Left lung (tissue), 10 donors: Measurements from ENCODE around the gene SOST. TPM values are rescaled to one million over a fixed set of nuclear protein-coding genes. Genes with fewer than 3 reads are reported as not detected.

Experiments
- ATAC-seq: fragments of 200-7000 bp; cut with Tn5 transposase; one replicate; pipeline ENCODE4 v1.9.1; 2020; ENCODE audit warnings: moderate library complexity
- DNase-seq, 4 donors: peaks; one replicate each; pipeline ENCODE4 v3.0.0-alpha.2; 2013 to 2020
- H3K27ac ChIP-seq, 2 donors: fragments of 200-600 bp; sonication (generic) in 1 of 2; one replicate each; pipeline versions ENCODE4 v1.5.0 to v1.8.0; 2020 to 2021
- H3K27me3 ChIP-seq, 2 donors: fragments of 200-600 bp; sonication (generic) in 1 of 2; one replicate each; pipeline versions ENCODE4 v1.5.0 to v1.8.0; 2020 to 2021
- H3K36me3 ChIP-seq, 2 donors: fragments of 200-600 bp; sonication (generic) in 1 of 2; one replicate each; pipeline versions ENCODE4 v1.5.0 to v1.8.0; 2020 to 2021
- H3K4me1 ChIP-seq, 2 donors: fragments of 200-600 bp; one replicate each; pipeline ENCODE4 v1.8.0; 2021
- H3K4me3 ChIP-seq, 2 donors: fragments of 200-600 bp; sonication (generic) in 1 of 2; one replicate each; pipeline versions ENCODE4 v1.5.0 to v1.8.0; 2020 to 2021; ENCODE audit warnings: mild to moderate bottlenecking in 1 of 2
- H3K9me3 ChIP-seq, 2 donors: fragments of 200-600 bp; sonication (generic) in 1 of 2; one replicate each; pipeline versions ENCODE4 v1.5.0 to v1.8.0; 2020 to 2021
- CTCF ChIP-seq, 2 donors: fragments of 200-600 bp; sonication (generic) in 1 of 2; IDR thresholded peaks; one replicate each; pipeline versions ENCODE4 v1.5.0 to v1.8.0; 2021; ENCODE audit warnings: antibody characterized with exemption in 2 of 2
- intact Hi-C, 2 donors: fragments of 100-400 bp; cut with DNase I; formaldehyde crosslinking; loops; one replicate each; pipeline versions ENCODE4 v1.11.2 to v1.14.2; 2022
- polyA plus RNA-seq, 6 donors: library from polyadenylated mRNA; unstranded; fragments of 120-200 nt; gene quantifications; one replicate each; pipeline ENCODE4 v1.2.1, GENCODE V29; 2013; ENCODE audit not compliant: insufficient read length in 6 of 6
- total RNA-seq, 2 donors: library from RNA; stranded (reverse); fragmentation: NEBNext Ultra II Directional; extraction: Animal tissue kit (Norgen Biotek cat#: 25700); gene quantifications; one replicate each; pipeline ENCODE4 v1.2.1, GENCODE V29; 2021
- donor health status: DM: no; HTN: yes; CAD: no.
- donor health status: DM: no; HTN: no; CAD: no.

The SOST gene
- total and polyA plus RNA-seq, 8 donors: 0.11 to 0.66 (median 0.14) TPM; not detected in 3

GRCh38 chr17:43770957-43771356 lies 12.4 kb upstream of the SOST start:
- ATAC-seq (no peak), DNase-seq (no peak)
- Histone ChIP-seq H3K4me3 (no peak overlapping the region), H3K4me1 (peaks cover 6 to 89% of the 10 kb centered on the region in 2 donors), H3K36me3 (peaks cover 0 to 88% of the 10 kb centered on the region in 2 donors), H3K27me3 (no peaks in the 10 kb centered on the region), H3K27ac (no peak overlapping the region), H3K9me3 (no peaks in the 10 kb centered on the region)
- no peak for TF ChIP-seq CTCF (IDR thresholded peaks at IDR 0.05)
- intact Hi-C loops: no loop called here

GRCh38 chr17:43769859-43770258 lies 11.3 kb upstream of the SOST start:
- H3K36me3 ChIP-seq: peaks cover 0 to 89% of the 10 kb centered on the region in 2 donors

GRCh38 chr17:43769426-43769825 lies 10.8 kb upstream of the SOST start:
- no peaks in the 10 kb centered on the region for H3K9me3 ChIP-seq
- H3K36me3 ChIP-seq: peaks cover 0 to 85% of the 10 kb centered on the region in 2 donors
- intact Hi-C loops: no loop called here
- H3K4me3 ChIP-seq: no peak overlapping the region
- H3K27me3 ChIP-seq: no peaks in the 10 kb centered on the region
- DNase-seq (no peak), ATAC-seq (no peak)
- TF ChIP-seq CTCF (IDR thresholded peaks at IDR 0.05): no peak
- peak overlapping the region; percentile 18 to 29 for H3K27ac ChIP-seq
- peaks cover 6 to 89% of the 10 kb centered on the region in 2 donors for H3K4me1 ChIP-seq

More at GRCh38 chr17:43769859-43770258, 11.3 kb upstream of the SOST start:
- peaks cover 6 to 89% of the 10 kb centered on the region in 2 donors for H3K4me1 ChIP-seq
- no peaks in the 10 kb centered on the region for H3K9me3 ChIP-seq
- intact Hi-C loops: no loop called here
- DNase-seq (no peak), ATAC-seq (no peak)
- no peak for TF ChIP-seq CTCF (IDR thresholded peaks at IDR 0.05)
- no peaks in the 10 kb centered on the region for H3K27me3 ChIP-seq
- no peak overlapping the region for H3K27ac ChIP-seq
- no peak overlapping the region for H3K4me3 ChIP-seq

- TF ChIP-seq CTCF (IDR thresholded peaks at IDR 0.05): no peak
- intact Hi-C loops: no loop called here
- Histone ChIP-seq H3K9me3 (no peaks in the 10 kb centered on the region), H3K4me3 (no peak overlapping the region), H3K27me3 (no peaks in the 10 kb centered on the region), H3K4me1 (peaks cover 6 to 87% of the 10 kb centered on the region in 2 donors), H3K36me3 (peaks cover 0 to 80% of the 10 kb centered on the region in 2 donors), H3K27ac (peak overlapping the region; percentile 18 to 29)
- no peak for DNase-seq
- no peak for ATAC-seq
Measured at GRCh38 chr17:43768943-43769342, 10.4 kb upstream of the SOST start.

GRCh38 chr17:43768382-43768781 lies 9.8 kb upstream of the SOST start:
- peak in 1 of 4 donors; percentile 82 for DNase-seq
- Histone ChIP-seq H3K9me3 (no peaks in the 10 kb centered on the region), H3K27me3 (no peaks in the 10 kb centered on the region), H3K4me1 (peaks cover 6 to 82% of the 10 kb centered on the region in 2 donors), H3K36me3 (peaks cover 0 to 74% of the 10 kb centered on the region in 2 donors), H3K4me3 (no peak overlapping the region), H3K27ac (peak overlapping the region in 1 of 2 donors; percentile 18)
- peak; percentile 57 for ATAC-seq
- TF ChIP-seq CTCF (IDR thresholded peaks at IDR 0.05): no peak
- intact Hi-C loops: no loop called here
